Endothelial cell of umbilical vein (primary cell): Measurements from ENCODE around the gene TWIST2. TPM values are rescaled to one million over a fixed set of nuclear protein-coding genes. Genes with fewer than 3 reads are reported as not detected.

Source experiments
- BruUV-seq: library from RNA; stranded (reverse); fragments of 400-500 nt; replicated peaks from 2 replicates; lab custom pipeline; 2021; lab: Mats Ljungman, UMichigan
- CTCF ChIA-PET: fragments of 300-600, 350-600 bp; sonication (Branson Sonifier 250); formaldehyde crosslinking; loops from one replicate; lab custom pipeline; 2021; ENCODE audit warnings: antibody characterized with exemption, inconsistent platforms; lab: Charles Lee
- POLR2A ChIA-PET: fragments of 300-600, 350-600 bp; sonication (Branson Sonifier 250); formaldehyde crosslinking; loops from one replicate; lab custom pipeline; 2021; ENCODE audit warnings: antibody characterized with exemption, inconsistent platforms; lab: Charles Lee
- DNase-seq: peaks from one replicate; pipeline ENCODE4 v3.0.0-alpha.2; 2011; ENCODE audit warnings: low read depth, low spot score
- FAIRE-seq: peaks from 2 replicates; lab custom pipeline; 2011; peaks lifted over from hg19 to GRCh38; lab: Jason Lieb, UNC
- H2AFZ ChIP-seq: 2 replicates; pipeline ENCODE4 v1.6.0; 2012; ENCODE audit warnings: low read depth, low read length, control low read depth, inconsistent platforms
- H3K27ac ChIP-seq: 2 replicates; pipeline ENCODE4 v1.5.1; 2011; ENCODE audit warnings: low read depth, mild to moderate bottlenecking, control low read depth, low read length, moderate library complexity; ENCODE audit not compliant: insufficient read depth
- H3K27me3 ChIP-seq, 2 experiments: 2 replicates each; pipeline versions ENCODE4 v1.6.0 to v1.6.1; 2011; ENCODE audit warnings: low read length in 2 of 2, mixed read lengths in 1 of 2; ENCODE audit not compliant: control insufficient read depth in 2 of 2, insufficient read depth in 2 of 2
- H3K36me3 ChIP-seq, 2 experiments: 2 replicates in 1 of 2; 3 replicates in 1 of 2; pipeline ENCODE4 v1.5.1; 2011; ENCODE audit warnings: low read length in 2 of 2, mild to moderate bottlenecking in 1 of 2, moderate library complexity in 1 of 2; ENCODE audit not compliant: control insufficient read depth in 2 of 2, insufficient read depth in 2 of 2; ENCODE audit errors: extremely low read depth in 1 of 2
- H3K4me1 ChIP-seq: 3 replicates; pipeline ENCODE4 v1.5.1; 2011; ENCODE audit warnings: mild to moderate bottlenecking, low read length; ENCODE audit not compliant: control insufficient read depth, insufficient read depth; ENCODE audit errors: extremely low read depth
- H3K4me2 ChIP-seq: 2 replicates; pipeline ENCODE4 v1.6.1; 2011; ENCODE audit warnings: low read length, control low read depth, mixed read lengths; ENCODE audit not compliant: insufficient read depth
- H3K4me3 ChIP-seq, 3 experiments: fragments of 200-600 bp in 1 of 3; sonication (generic), shearing (Covaris generic) in 1 of 3; replicated peaks in 1 of 3; 2 replicates each; pipeline ENCODE4 v1.5.1; 2011 to 2016; ENCODE audit warnings: control low read depth in 3 of 3, low read length in 3 of 3, mild to moderate bottlenecking in 2 of 3, inconsistent platforms in 1 of 3, low read depth in 1 of 3, moderate library complexity in 1 of 3; ENCODE audit not compliant: insufficient read depth in 1 of 3
- H3K79me2 ChIP-seq: 2 replicates; pipeline ENCODE4 v1.6.0; 2012; ENCODE audit warnings: low read length, inconsistent platforms; ENCODE audit not compliant: control insufficient read depth, insufficient read depth
- H3K9ac ChIP-seq: replicated peaks from 2 replicates; pipeline ENCODE3; 2011; ENCODE audit warnings: low read length, control low read depth; ENCODE audit not compliant: insufficient read depth; ENCODE audit errors: extremely low read depth
- H3K9me1 ChIP-seq: replicated peaks from 3 replicates; pipeline ENCODE4 v1.6.0; 2011; ENCODE audit warnings: mild to moderate bottlenecking, low read length; ENCODE audit not compliant: control insufficient read depth, insufficient read depth; ENCODE audit errors: extremely low read depth
- H3K9me3 ChIP-seq: replicated peaks from 2 replicates; pipeline ENCODE4 v1.5.1; 2012; ENCODE audit warnings: low read length, inconsistent platforms; ENCODE audit not compliant: control insufficient read depth, insufficient read depth
- H4K20me1 ChIP-seq: replicated peaks from 2 replicates; pipeline ENCODE3; 2011; ENCODE audit warnings: mild to moderate bottlenecking, low read length; ENCODE audit not compliant: control insufficient read depth, insufficient read depth; ENCODE audit errors: extremely low read depth
- EZH2 ChIP-seq: IDR thresholded peaks from 2 replicates; pipeline ENCODE4 v1.6.1; 2012; ENCODE audit warnings: borderline replicate concordance, low read depth, mild to moderate bottlenecking, moderate library complexity, low read length, inconsistent platforms; ENCODE audit not compliant: severe bottlenecking
- FOS ChIP-seq: IDR thresholded peaks from 2 replicates; pipeline ENCODE4 v1.6.1; 2011; ENCODE audit warnings: mild to moderate bottlenecking, low read length, moderate library complexity, borderline replicate concordance; ENCODE audit not compliant: insufficient read depth
- JUN ChIP-seq: IDR thresholded peaks from 2 replicates; pipeline ENCODE4 v1.6.1; 2011; ENCODE audit warnings: borderline replicate concordance, low read depth; ENCODE audit not compliant: insufficient read length, insufficient read depth
- POLR2AphosphoS5 ChIP-seq: IDR thresholded peaks from 2 replicates; pipeline ENCODE4 v1.6.1; 2012; ENCODE audit warnings: low read depth, mild to moderate bottlenecking, control low read depth, low read length, moderate library complexity; ENCODE audit not compliant: insufficient read depth
- dilution Hi-C: fragments of 300-500 bp; cut with MboI; formaldehyde crosslinking; loops from one replicate; pipeline ENCODE4 v1.15.0; 2019; ENCODE audit warnings: low sequenced_read_pairs; ENCODE audit not compliant: extremely low pct_ligation_motif_present
- intact Hi-C: fragments of 100-400 bp; cut with micrococcal nuclease; formaldehyde crosslinking; loops from one replicate; pipeline ENCODE4 v1.10.0; 2022
- polyA plus RNA-seq, 4 experiments: library from polyadenylated mRNA; depleted of rRNA in 3 of 4; stranded (reverse) in 3 of 4; unstranded in 1 of 4; fragments of >200 nt; gene quantifications; 2 replicates each; pipeline versions ENCODE4 v1.2.1 to v1.2.3, GENCODE V29; 2011 to 2012; ENCODE audit warnings: missing spikeins in 1 of 4
- total RNA-seq: library from RNA; stranded (reverse); gene quantifications from 2 replicates; pipeline ENCODE4 v1.2.3, GENCODE V29; 2021
- TF ChIP-seq, protein P1 (sequence below): IDR thresholded peaks from 2 replicates; pipeline ENCODE4 v1.6.1; 2011; ENCODE audit not compliant: insufficient read depth, insufficient read length
- TF ChIP-seq, protein P2 (sequence below), 2 donors: IDR thresholded peaks; 1 replicate in 1 of 2; 2 replicates in 1 of 2; pipeline ENCODE4 v1.5.1; 2011; ENCODE audit warnings: low read length in 2 of 2, mild to moderate bottlenecking in 2 of 2, moderate library complexity in 2 of 2, control low read depth in 1 of 2, inconsistent platforms in 1 of 2, low read depth in 1 of 2; ENCODE audit not compliant: insufficient read depth in 1 of 2; ENCODE audit errors: extremely low read depth in 1 of 2

Gene TWIST2
- total and polyA plus RNA-seq, 2 donors (not counting 3 experiments of a cell fraction or from before 2014, with no cell fraction given), result 2.3 to 3.4 TPM

DNA sequence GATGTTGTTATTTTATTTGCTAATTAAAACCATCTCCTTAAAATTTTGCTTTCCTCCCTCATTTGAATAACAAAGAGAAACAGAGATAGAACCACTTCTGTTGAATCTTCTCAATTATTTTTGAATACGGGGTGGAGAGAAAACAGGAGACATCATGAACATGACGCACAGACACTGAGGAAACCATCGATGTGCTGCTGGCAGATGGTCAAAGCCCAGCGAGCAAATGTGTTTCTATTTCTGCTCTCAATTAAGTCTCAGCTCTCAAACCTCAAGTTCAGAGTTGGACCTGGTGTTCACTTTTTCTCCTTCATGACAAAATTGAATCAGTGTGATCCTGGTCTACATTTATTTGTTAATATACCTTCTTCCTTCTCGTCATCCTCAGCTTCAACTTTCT lies 36.1 kb upstream of the TWIST2 start:
- Histone ChIP-seq H3K9ac (no peak overlapping the region), H3K27ac (no peak overlapping the region), H3K9me1 (no peaks in the 10 kb centered on the region), H3K79me2 (no peaks in the 10 kb centered on the region), H3K27me3 (no peaks in the 10 kb centered on the region), H3K9me3 (no peaks in the 10 kb centered on the region), H3K4me3 (no peak overlapping the region), H3K36me3 (no peaks in the 10 kb centered on the region), H4K20me1 (no peaks in the 10 kb centered on the region), H3K4me1 (no peaks in the 10 kb centered on the region), H2AFZ (no peak overlapping the region), H3K4me2 (no peak overlapping the region)
- dilution Hi-C loops, result no loop called here
- CTCF ChIA-PET, result no interaction called here
- no peak for FAIRE-seq
- no TSS peak for BruUV-seq
- POLR2A ChIA-PET, result no interaction called here
- DNase-seq, result no peak
- intact Hi-C loops, result no loop called here
- TF ChIP-seq JUN (no peak), FOS (no peak), EZH2 (no peak), POLR2AphosphoS5 (no peak)
- TF ChIP-seq, protein P1, sequence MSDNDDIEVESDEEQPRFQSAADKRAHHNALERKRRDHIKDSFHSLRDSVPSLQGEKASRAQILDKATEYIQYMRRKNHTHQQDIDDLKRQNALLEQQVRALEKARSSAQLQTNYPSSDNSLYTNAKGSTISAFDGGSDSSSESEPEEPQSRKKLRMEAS, result no peak
- TF ChIP-seq, protein P2, sequence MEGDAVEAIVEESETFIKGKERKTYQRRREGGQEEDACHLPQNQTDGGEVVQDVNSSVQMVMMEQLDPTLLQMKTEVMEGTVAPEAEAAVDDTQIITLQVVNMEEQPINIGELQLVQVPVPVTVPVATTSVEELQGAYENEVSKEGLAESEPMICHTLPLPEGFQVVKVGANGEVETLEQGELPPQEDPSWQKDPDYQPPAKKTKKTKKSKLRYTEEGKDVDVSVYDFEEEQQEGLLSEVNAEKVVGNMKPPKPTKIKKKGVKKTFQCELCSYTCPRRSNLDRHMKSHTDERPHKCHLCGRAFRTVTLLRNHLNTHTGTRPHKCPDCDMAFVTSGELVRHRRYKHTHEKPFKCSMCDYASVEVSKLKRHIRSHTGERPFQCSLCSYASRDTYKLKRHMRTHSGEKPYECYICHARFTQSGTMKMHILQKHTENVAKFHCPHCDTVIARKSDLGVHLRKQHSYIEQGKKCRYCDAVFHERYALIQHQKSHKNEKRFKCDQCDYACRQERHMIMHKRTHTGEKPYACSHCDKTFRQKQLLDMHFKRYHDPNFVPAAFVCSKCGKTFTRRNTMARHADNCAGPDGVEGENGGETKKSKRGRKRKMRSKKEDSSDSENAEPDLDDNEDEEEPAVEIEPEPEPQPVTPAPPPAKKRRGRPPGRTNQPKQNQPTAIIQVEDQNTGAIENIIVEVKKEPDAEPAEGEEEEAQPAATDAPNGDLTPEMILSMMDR (IDR thresholded peaks at IDR 0.05; ENCODE audit: extremely low read depth in 1 of 2, insufficient read depth in 1 of 2, low read depth in 1 of 2, low read length in 2 of 2), result no peak
